ENCODE results near the gene FXYD6.

Gene FXYD6

DNA sequence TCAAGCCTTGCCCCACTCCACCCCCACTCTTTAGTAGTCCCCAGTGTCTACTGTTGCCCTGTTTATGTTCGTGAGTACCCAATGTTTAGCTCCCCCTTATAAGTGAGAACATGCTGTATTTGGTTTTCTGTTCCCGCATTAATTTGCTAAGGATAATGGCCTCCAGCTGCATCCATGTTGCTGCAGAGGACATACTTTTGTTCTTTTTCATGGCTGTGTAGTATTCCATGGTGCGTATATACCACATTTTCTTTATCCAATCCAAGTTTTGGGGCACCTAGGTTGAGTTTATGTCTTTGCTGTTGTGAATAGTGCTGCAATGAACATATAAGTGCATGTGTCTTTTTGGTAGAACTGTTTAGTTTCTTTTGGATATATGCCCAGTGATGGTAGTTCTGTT, 16.2 kb upstream of the FXYD6 start:
- DNase-seq (ENCODE audit: low read depth): no peak
- no peak overlapping the region for H3K4me3 ChIP-seq (ENCODE audit: low read depth, low read length)

DNA sequence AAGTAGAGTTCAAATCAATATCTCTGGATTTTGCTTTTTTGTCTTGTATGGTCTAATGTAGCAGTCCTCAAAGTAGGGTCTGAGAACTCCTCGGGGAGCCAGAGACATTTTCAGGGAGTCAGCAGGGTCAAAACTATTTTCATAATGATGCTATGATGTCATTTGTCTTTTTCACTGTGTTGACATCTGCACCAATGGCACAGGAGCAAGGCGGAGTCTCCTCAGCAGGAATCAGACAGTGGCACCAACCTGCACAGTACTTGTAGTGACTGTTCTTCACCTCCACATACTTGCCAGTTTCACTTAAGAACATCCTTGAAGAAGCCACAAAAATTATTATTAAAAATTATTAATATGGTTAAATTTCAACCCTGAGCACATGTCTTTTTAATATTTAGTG, 14.9 kb upstream of the FXYD6 start:
- no peak for DNase-seq (ENCODE audit: low read depth)

DNA sequence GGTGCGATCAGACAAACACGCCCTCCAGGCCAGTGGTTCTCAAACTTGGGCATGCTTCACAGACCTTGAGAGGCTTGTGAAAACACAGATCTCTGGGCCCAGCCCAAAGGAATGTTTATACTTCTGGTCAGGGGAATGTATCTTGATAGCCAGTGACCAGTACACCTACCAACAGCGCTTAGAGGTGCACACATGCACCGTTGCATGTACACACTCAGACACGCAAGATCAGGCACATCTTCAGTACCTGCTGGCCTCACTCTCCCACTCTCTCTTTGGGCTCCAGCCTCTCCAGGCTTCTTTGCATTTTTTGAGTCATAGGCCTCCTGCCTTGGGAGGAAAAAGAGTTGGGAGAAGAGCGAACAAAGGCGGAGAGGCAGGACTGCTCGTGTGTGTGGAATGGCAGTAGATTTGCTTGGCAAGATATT, 11.7 kb upstream of the FXYD6 start:
- H3K4me3 ChIP-seq (ENCODE audit: low read depth, low read length): no peak overlapping the region
- DNase-seq (ENCODE audit: low read depth): no peak

More for the DNA sequence above, 14.9 kb upstream of the FXYD6 start:
- H3K4me3 ChIP-seq (ENCODE audit: low read depth, low read length): no peak overlapping the region

DNA sequence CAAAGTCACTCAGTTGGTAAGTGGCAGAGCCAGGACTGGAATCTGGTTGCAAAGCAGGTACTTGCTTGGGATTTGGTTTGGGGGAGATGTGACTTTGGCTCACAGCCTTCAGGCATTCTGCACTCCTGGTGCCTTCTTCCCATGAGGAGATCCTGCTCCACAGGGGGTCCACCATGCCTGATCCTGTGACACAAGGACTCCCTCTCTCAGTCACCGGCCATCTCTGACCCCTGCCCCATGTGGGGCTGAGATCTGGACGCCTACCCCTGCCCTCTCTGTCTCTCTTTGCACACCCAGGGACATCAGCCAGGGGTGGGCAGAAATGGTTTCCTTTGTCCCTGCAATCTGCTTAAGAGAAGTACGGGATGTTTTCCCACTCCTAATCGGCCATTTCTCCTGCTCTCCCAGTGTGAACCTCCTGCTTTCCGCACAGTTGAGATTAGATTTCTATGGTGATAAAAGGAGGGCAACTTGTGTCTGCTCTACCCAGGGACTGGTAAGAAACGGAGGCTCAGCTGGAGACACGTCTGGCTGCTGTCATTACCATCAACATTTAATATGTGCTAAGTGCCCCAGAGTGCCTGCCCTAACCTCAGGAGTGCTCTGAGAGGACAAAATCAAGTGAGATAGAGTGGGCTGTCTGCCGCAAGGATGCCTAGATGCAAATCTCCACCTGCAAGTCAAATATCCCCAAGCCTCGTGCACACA, 11.1 kb upstream of the FXYD6 start:
- no peak for DNase-seq (ENCODE audit: low read depth)
- H3K4me3 ChIP-seq (ENCODE audit: low read depth, low read length): no peak overlapping the region

DNA sequence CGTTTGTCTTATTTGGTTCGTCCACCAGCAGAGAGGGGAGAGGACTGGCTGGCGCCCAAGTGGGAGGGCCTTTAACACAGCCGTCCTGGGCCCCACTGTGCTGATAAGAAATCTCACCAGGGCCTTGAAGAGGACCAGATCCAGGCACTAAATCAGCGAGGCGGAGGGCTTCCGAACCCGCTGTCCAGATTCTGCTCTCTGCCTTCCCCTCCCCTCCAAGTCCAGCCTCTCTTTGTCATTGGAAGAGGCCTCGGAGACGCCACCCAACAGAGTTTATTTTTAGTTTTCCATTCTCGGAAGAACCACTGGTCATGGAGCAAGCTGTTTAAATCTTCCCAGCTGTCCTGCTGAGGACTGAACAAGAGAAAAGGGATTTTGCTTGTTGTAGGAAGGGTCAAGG, 9.3 kb upstream of the FXYD6 start:
- no peak for DNase-seq (ENCODE audit: low read depth)
- H3K4me3 ChIP-seq (ENCODE audit: low read depth, low read length): no peak overlapping the region

DNA sequence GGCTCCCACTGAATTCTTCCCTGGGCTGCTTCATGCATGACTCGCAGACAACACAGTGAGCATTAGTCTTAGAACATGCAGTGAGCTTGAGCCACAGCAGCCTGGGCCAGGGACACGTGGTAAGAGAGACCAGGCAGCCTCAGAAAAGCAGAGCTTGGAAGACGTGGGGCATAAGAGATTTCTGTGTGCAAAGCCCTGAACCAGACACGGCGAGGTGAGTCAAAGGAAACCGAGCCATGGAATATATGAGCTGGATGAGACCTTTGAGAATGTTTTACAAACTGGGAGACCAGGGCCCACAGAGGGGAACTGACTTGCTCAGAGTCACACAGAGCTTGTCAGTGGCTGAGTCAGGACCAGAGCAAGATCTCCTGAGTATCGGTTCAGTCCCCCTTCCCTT, 8.5 kb upstream of the FXYD6 start:
- DNase-seq (ENCODE audit: low read depth): peak; percentile 48
- no peak overlapping the region for H3K4me3 ChIP-seq (ENCODE audit: low read depth, low read length)

DNA sequence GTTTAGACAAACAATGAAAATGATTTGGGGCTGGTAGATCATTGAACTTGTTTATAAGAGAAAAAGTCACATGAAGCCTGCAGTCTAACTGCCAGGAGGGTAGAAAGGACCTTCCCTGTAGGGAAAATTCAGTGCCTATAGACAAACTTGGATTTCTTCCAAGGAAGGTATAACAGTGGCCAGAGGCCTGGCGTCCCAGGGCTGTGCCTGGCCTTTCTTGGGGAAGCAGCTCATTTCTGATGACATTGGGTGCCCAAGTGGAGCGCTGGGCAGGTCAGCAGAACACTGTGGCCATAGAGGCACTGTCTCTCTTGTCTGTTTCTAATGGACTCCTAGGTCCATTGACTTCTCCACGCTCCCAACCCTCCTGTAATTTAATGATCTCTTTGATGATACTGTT, 6.6 kb upstream of the FXYD6 start:
- DNase-seq (ENCODE audit: low read depth): no peak
- H3K4me3 ChIP-seq (ENCODE audit: low read depth, low read length): no peak overlapping the region

DNA sequence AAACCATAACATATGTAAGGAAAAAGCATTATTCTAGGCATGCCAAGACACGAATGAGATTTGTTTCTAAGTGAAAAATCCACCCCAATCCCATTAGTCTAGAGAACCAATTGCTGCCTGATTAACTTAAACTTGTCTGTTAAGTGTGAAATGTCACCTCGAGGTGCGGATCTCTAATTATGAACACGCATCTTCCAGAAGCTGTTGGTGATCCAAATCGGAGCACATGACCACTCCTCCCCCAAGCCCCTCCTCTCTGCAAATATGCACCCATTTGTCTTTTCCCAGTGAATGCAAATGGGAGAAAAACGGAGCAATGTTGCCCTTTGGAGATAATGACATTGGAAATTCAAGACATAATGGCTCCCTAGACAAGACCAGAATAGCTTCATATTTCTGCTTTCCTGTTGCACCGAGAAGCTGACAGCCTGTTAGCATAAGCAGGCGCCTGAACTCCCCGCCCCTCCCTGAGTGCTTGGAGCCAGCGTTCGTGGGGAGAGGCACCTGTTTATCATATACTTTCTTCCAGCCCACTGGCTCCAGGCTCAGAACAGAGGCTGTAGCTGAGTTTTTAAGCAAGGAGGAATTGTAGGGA, 6.0 kb upstream of the FXYD6 start:
- no peak for DNase-seq (ENCODE audit: low read depth)
- no peak overlapping the region for H3K4me3 ChIP-seq (ENCODE audit: low read depth, low read length)

GRCh38 chr11:117881217-117881616, 4.8 kb upstream of the FXYD6 start:
- H3K4me3 ChIP-seq (ENCODE audit: low read depth, low read length): no peak overlapping the region
- DNase-seq (ENCODE audit: low read depth): no peak

GRCh38 chr11:117879516-117880480, 3.3 kb upstream of the FXYD6 start:
- no peak overlapping the region for H3K4me3 ChIP-seq (ENCODE audit: low read depth, low read length)

DNA sequence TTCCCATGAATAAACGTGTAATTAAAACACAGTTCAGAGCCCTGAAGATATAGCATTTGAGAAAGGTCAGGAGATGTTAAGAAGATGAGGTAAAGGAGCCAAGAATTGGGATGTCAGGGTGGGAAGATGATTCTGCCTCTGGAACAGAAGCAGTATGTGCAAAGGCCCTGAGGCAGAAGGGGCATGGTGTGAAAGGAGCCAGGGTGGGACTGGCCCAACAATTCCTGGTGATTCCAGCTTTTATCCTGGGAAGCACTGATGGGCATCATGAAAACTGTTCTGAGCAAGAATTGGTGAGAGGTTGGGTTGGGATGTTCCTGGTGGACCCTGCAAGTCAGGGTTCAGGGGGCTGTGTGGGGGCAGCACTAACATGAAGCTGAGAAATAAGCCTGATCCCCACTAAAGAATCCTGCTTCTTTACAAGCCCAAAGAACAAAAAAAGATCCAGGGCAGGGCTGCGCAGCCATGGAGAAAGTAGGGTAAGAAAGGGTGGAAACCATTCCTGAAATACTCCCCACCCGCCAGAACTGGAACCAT, 2.5 kb upstream of the FXYD6 start:
- DNase-seq (ENCODE audit: low read depth): no peak
- no peak overlapping the region for H3K4me3 ChIP-seq (ENCODE audit: low read depth, low read length)

More at GRCh38 chr11:117879516-117880480, 3.3 kb upstream of the FXYD6 start:
- DNase-seq (ENCODE audit: low read depth): no peak

- H3K4me3 ChIP-seq (ENCODE audit: low read depth, low read length): no peak overlapping the region
- DNase-seq (ENCODE audit: low read depth): no peak
These were observed 2.0 kb upstream of the FXYD6 start for GRCh38 chr11:117878314-117878938.

DNA sequence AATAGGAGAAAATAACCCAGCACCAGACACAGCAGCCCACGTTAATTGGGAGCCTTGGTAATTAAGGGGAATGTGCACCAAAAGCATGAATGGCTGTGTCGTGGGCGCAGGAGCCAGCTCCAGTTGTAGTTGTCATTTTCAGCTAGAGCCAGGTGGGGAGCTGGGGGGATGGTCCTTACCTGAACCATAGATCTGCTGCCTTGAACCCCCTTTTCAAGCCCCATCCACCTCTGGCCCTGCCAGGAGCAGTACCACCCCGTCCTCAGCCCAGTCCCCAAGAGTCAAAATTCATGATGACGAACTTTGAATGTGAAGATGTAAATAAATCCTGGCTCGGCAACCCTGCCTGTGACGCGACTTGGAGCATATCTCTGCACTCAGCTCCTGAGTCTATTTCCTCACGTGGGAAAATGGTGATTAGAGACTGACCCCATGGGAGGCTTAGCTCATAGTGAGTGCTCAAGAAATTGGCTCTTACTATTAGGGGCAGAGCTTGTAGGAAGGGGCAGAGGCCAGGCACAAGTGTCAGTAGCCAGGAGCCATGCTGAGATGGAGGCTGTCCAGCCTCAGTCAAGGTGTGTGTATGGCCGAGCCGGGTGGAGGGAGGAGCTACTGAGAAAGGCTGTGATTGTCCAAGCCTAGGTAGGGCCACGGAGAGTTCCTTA, 794 bp upstream of the FXYD6 start:
- DNase-seq (ENCODE audit: low read depth): no peak

DNA sequence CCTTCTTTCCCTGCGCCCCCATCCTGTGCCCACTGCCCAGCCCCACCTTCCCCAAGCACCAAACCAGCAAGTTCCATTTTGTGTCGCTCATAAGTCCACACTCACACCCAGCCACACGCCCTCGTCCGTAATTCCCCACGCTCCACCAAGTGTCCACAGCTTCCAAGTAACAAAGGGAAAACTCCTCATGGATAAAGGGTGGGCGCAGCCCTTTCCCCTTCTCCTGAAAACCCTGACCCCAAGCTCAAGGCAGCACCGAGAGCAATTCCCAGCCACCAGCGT, 458 bp downstream of the FXYD6 start:
- H3K4me3 ChIP-seq (ENCODE audit: low read depth, low read length): peak overlapping the region; percentile 53
- no peak for DNase-seq (ENCODE audit: low read depth)

More for the DNA sequence above, 794 bp upstream of the FXYD6 start:
- peak overlapping the region; percentile 53 for H3K4me3 ChIP-seq (ENCODE audit: low read depth, low read length)

- no peak for DNase-seq (ENCODE audit: low read depth)
- H3K4me3 ChIP-seq (ENCODE audit: low read depth, low read length): peak overlapping the region; percentile 53
These were observed 938 bp downstream of the FXYD6 start for GRCh38 chr11:117875382-117876058.

DNA sequence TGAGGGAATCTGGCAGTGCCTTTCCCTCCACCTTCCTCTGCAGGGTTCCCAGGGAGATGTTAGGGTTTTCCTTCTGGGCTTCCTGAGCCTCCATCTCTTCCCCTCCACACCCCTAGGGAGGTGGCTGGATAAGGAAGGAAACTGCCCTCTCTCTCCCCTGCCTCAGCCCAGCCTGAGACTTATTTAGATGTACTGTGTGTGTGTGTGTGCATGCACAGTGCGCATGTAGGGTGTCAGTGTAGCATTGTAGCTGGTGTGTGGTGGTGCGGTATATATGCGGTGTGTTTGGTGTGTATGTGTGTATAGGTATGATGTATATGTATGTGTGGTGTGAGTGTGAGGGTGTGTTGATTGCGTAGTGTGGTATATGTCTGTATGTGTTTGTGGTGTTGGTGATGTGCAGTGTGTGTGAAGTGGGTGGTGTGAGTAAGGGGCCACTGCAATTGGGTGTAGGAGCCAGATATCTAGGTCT, 1.5 kb downstream of the FXYD6 start:
- DNase-seq (ENCODE audit: low read depth): no peak
- no peak overlapping the region for H3K4me3 ChIP-seq (ENCODE audit: low read depth, low read length)

GRCh38 chr11:117874253-117874909, 2.1 kb downstream of the FXYD6 start:
- no peak overlapping the region for H3K4me3 ChIP-seq (ENCODE audit: low read depth, low read length)
- DNase-seq (ENCODE audit: low read depth): no peak

GRCh38 chr11:117873828-117874125, 2.7 kb downstream of the FXYD6 start:
- no peak for DNase-seq (ENCODE audit: low read depth)

More at GRCh38 chr11:117873828-117874125, 2.7 kb downstream of the FXYD6 start:
- no peak overlapping the region for H3K4me3 ChIP-seq (ENCODE audit: low read depth, low read length)

Data from skeletal muscle cell (primary cell).